CD4-positive, alpha-beta memory T cell (primary cell): ENCODE data around the gene TUBA4A. TPM values are rescaled to one million over a fixed set of nuclear protein-coding genes. Genes with fewer than 3 reads are reported as not detected.

Experiments
- CTCF ChIA-PET: fragments of 350-600 bp; sonication (Branson Sonifier 250); formaldehyde crosslinking; loops from one replicate; lab custom pipeline; 2021; ENCODE audit warnings: inconsistent platforms; ENCODE audit not compliant: partially characterized antibody; lab: Charles Lee
- POLR2A ChIA-PET: fragments of 350-600 bp; sonication (Branson Sonifier 250); formaldehyde crosslinking; loops from one replicate; lab custom pipeline; 2021; ENCODE audit not compliant: partially characterized antibody; lab: Charles Lee
- DNase-seq, 5 donors: peaks; one replicate each; pipeline versions ENCODE4 v3.0.0 to v3.0.0-alpha.2; 2020 to 2022; ENCODE audit warnings: mixed read lengths in 1 of 5
- H3K27ac ChIP-seq: one replicate; pipeline ENCODE4 v1.7.0; 2013; ENCODE audit warnings: low read depth, low read length
- H3K27me3 ChIP-seq: 2 replicates; pipeline ENCODE4 v1.7.0; 2013; ENCODE audit warnings: mild to moderate bottlenecking, low read length, moderate library complexity; ENCODE audit not compliant: insufficient read depth
- H3K36me3 ChIP-seq: 2 replicates; pipeline ENCODE4 v1.7.0; 2013; ENCODE audit warnings: mild to moderate bottlenecking, low read length, moderate library complexity; ENCODE audit not compliant: insufficient read depth
- H3K4me1 ChIP-seq: 2 replicates; pipeline ENCODE4 v1.7.0; 2013; ENCODE audit warnings: mild to moderate bottlenecking, low read length, moderate library complexity; ENCODE audit not compliant: insufficient read depth
- H3K4me3 ChIP-seq, 2 donors: one replicate each; pipeline ENCODE4 v1.7.0; 2013; ENCODE audit warnings: low read length in 2 of 2, mild to moderate bottlenecking in 1 of 2
- H3K9me3 ChIP-seq, 2 donors: one replicate each; pipeline ENCODE4 v1.7.0; 2013; ENCODE audit warnings: low read length in 2 of 2, control low read depth in 1 of 2; ENCODE audit not compliant: control insufficient read depth in 1 of 2
- H3K27ac Mint-ChIP-seq, 7 donors: one replicate each; pipeline ENCODE4 v1.8.0; 2020 to 2021; ENCODE audit warnings: mixed read lengths in 7 of 7, mild to moderate bottlenecking in 6 of 7, inconsistent platforms in 3 of 7, moderate library complexity in 3 of 7
- H3K27me3 Mint-ChIP-seq, 2 donors: one replicate each; pipeline ENCODE4 v1.8.0; 2020 to 2021; ENCODE audit warnings: mixed read lengths in 2 of 2
- H3K36me3 Mint-ChIP-seq, 2 donors: one replicate each; pipeline ENCODE4 v1.8.0; 2020 to 2021; ENCODE audit warnings: mixed read lengths in 2 of 2, inconsistent platforms in 1 of 2, mild to moderate bottlenecking in 1 of 2
- H3K4me1 Mint-ChIP-seq, 4 donors: one replicate each; pipeline ENCODE4 v1.8.0; 2020 to 2021; ENCODE audit warnings: mixed read lengths in 4 of 4, mild to moderate bottlenecking in 1 of 4
- H3K4me3 Mint-ChIP-seq, 8 donors: one replicate each; pipeline ENCODE4 v1.8.0; 2020 to 2021; ENCODE audit warnings: mixed read lengths in 8 of 8, mild to moderate bottlenecking in 7 of 8, moderate library complexity in 6 of 8, inconsistent platforms in 3 of 8
- H3K9me3 Mint-ChIP-seq, 8 donors: one replicate each; pipeline ENCODE4 v1.8.0; 2020 to 2021; ENCODE audit warnings: mixed read lengths in 8 of 8, mild to moderate bottlenecking in 5 of 8, inconsistent platforms in 3 of 8, moderate library complexity in 1 of 8
- intact Hi-C: fragments of 100-400 bp; cut with micrococcal nuclease; formaldehyde crosslinking; loops from one replicate; pipeline ENCODE4 v1.15.1; 2023
- polyA plus RNA-seq, 2 donors: library from polyadenylated mRNA; unstranded; fragments of 300-500 nt; fragmentation: Illumina TruSeq; gene quantifications; one replicate each; pipeline ENCODE4 v1.2.3, GENCODE V29; 2021
- total RNA-seq, 2 experiments: library from RNA; stranded (reverse); gene quantifications; one replicate each; pipeline ENCODE4 v1.2.3, GENCODE V29; 2021

Gene TUBA4A
- total RNA-seq (100 to 1,000 TPM; 242 to 259 TPM), polyA plus RNA-seq (100 to 1,000 TPM; 157 to 268 TPM)

GRCh38 chr2:219253753-219254589, at the start of gene TUBA4A:
Gene TUBA4A, minus strand, starts transcription at chr2:219253918. Its CDS starts 60 bp downstream, at chr2:219253858.
- Histone ChIP-seq H3K4me3 (peak within 1 kb of the TSS; percentile 94 to 100), H3K4me1 (peaks cover 42% of the 10 kb centered on the region), H3K36me3 (peaks cover 22% of the 10 kb centered on the region), H3K27me3 (no peaks in the 10 kb centered on the region), H3K27ac (peak within 1 kb of the TSS; percentile 87), H3K9me3 (no peaks in the 10 kb centered on the region)
- peaks cover 34 to 60% (median 45%) of the 10 kb centered on the region in 4 donors for H3K4me1 Mint-ChIP-seq
- DNase-seq: peak; percentile 89 to 90 (median 90)
- peak within 1 kb of the TSS; percentile 92 to 98 (median 97) for H3K27ac Mint-ChIP-seq
- peaks cover 0 to 4% (median 0%) of the 10 kb centered on the region in 8 donors for H3K9me3 Mint-ChIP-seq
- H3K27me3 Mint-ChIP-seq: no peaks in the 10 kb centered on the region
- peak within 1 kb of the TSS; percentile 85 to 99 (median 94) for H3K4me3 Mint-ChIP-seq
- POLR2A ChIA-PET: interaction anchor here (1.0 to 12.0 kb wide), 22 partner anchors 9 to 857 kb away, joined by 3 to 684 read pairs (median 12); partner anchors contain the start of genes ABCB6, ANKZF1, ATG9A and CNPPD1
- peaks cover 34 to 53% of the 10 kb centered on the region in 2 donors for H3K36me3 Mint-ChIP-seq
- CTCF ChIA-PET: interaction anchor here (0.6 to 12.8 kb wide), 18 partner anchors 8 to 134 kb away, joined by 3 to 150 read pairs (median 5); partner anchors contain the start of genes ANKZF1, ATG9A, CNPPD1 and DNAJB2
- intact Hi-C loops: loop anchor here (1.0 to 5.0 kb wide), 10 partner anchors 9 to 857 kb away; partner anchors contain the start of genes ANKZF1, ATG9A, CTDSP1 and DNAJB2

- Mint-ChIP-seq H3K9me3 (peaks cover 0 to 1% (median 0%) of the 10 kb centered on the region in 8 donors), H3K27ac (no peak overlapping the region), H3K4me3 (no peak overlapping the region), H3K27me3 (peaks cover 33 to 35% of the 10 kb centered on the region in 2 donors), H3K4me1 (peaks cover 0 to 7% (median 4%) of the 10 kb centered on the region in 4 donors), H3K36me3 (no peaks in the 10 kb centered on the region)
- peaks cover 6% of the 10 kb centered on the region for H3K27me3 ChIP-seq
- H3K4me1 ChIP-seq: no peaks in the 10 kb centered on the region
- no peaks in the 10 kb centered on the region for H3K9me3 ChIP-seq
- intact Hi-C loops: no loop called here
- no peak overlapping the region for H3K4me3 ChIP-seq
- DNase-seq: no peak
- no peaks in the 10 kb centered on the region for H3K36me3 ChIP-seq
- no peak overlapping the region for H3K27ac ChIP-seq
- CTCF ChIA-PET: interaction anchor here (1.7 to 5.7 kb wide), 3 partner anchors 9 to 144 kb away, joined by 5 to 60 read pairs (median 14); partner anchors contain the start of genes DNAJB2 and NHEJ1
- POLR2A ChIA-PET: no interaction called here
Observed at GRCh38 chr2:219302412-219302968, 48.8 kb upstream of the TUBA4A start.

GRCh38 chr2:219300022-219300421, 46.3 kb upstream of the TUBA4A start:
- no peak overlapping the region for H3K4me3 Mint-ChIP-seq
- H3K36me3 Mint-ChIP-seq: no peaks in the 10 kb centered on the region
- H3K9me3 Mint-ChIP-seq: peaks cover 0 to 4% (median 0%) of the 10 kb centered on the region in 8 donors
- intact Hi-C loops: no loop called here
- H3K27me3 Mint-ChIP-seq: peaks cover 21 to 25% of the 10 kb centered on the region in 2 donors
- peak overlapping the region in 1 of 7 donors; percentile 7 for H3K27ac Mint-ChIP-seq
- Histone ChIP-seq H3K27me3 (no peaks in the 10 kb centered on the region), H3K4me3 (no peak overlapping the region), H3K9me3 (no peaks in the 10 kb centered on the region), H3K4me1 (peaks cover 5% of the 10 kb centered on the region), H3K36me3 (no peaks in the 10 kb centered on the region), H3K27ac (no peak overlapping the region)
- ChIA-PET POLR2A (interaction anchor here (1.2 to 1.4 kb wide), 2 partner anchors 51 to 123 kb away, joined by 3 to 4 read pairs; partner anchors contain the start of gene CNPPD1), CTCF (interaction anchor here (0.9 to 5.7 kb wide), 20 partner anchors 9 to 320 kb away, joined by 3 to 60 read pairs (median 5); partner anchors contain the start of genes DNAJB2, GLB1L, NHEJ1 and SLC23A3)
- peaks cover 4 to 20% (median 9%) of the 10 kb centered on the region in 4 donors for H3K4me1 Mint-ChIP-seq
- no peak for DNase-seq

GRCh38 chr2:219299372-219299760, 45.6 kb upstream of the TUBA4A start:
- Mint-ChIP-seq H3K4me1 (peaks cover 4 to 21% (median 10%) of the 10 kb centered on the region in 4 donors), H3K4me3 (no peak overlapping the region), H3K27ac (no peak overlapping the region), H3K36me3 (no peaks in the 10 kb centered on the region), H3K9me3 (peaks cover 0 to 3% (median 0%) of the 10 kb centered on the region in 8 donors), H3K27me3 (peaks cover 18 to 20% of the 10 kb centered on the region in 2 donors)
- intact Hi-C loops: loop anchor here (5.0 kb wide), 1 partner anchor 88 kb away; the partner anchor contains the start of gene DNPEP
- Histone ChIP-seq H3K27ac (no peak overlapping the region), H3K4me3 (no peak overlapping the region), H3K4me1 (peaks cover 10% of the 10 kb centered on the region), H3K36me3 (no peaks in the 10 kb centered on the region), H3K27me3 (no peaks in the 10 kb centered on the region), H3K9me3 (no peaks in the 10 kb centered on the region)
- POLR2A ChIA-PET: interaction anchor here (1.2 to 2.9 kb wide), 3 partner anchors 21 to 123 kb away, joined by 3 to 9 read pairs (median 4); partner anchors contain the start of genes CNPPD1 and DNAJB2
- no peak for DNase-seq
- CTCF ChIA-PET: interaction anchor here (0.8 to 5.7 kb wide), 32 partner anchors 8 to 331 kb away, joined by 3 to 60 read pairs (median 4); partner anchors contain the start of genes DNAJB2, GLB1L, NHEJ1 and TUBA4A

GRCh38 chr2:219298759-219299371, 45.1 kb upstream of the TUBA4A start:
- Mint-ChIP-seq H3K9me3 (peaks cover 0 to 3% (median 0%) of the 10 kb centered on the region in 8 donors), H3K36me3 (no peaks in the 10 kb centered on the region), H3K4me3 (no peak overlapping the region), H3K27me3 (peaks cover 18 to 20% of the 10 kb centered on the region in 2 donors), H3K27ac (peak overlapping the region in 1 of 7 donors; percentile 44), H3K4me1 (peaks cover 6 to 21% (median 11%) of the 10 kb centered on the region in 4 donors)
- H3K27me3 ChIP-seq: no peaks in the 10 kb centered on the region
- POLR2A ChIA-PET: interaction anchor here (1.2 to 2.9 kb wide), 3 partner anchors 20 to 122 kb away, joined by 3 to 9 read pairs (median 4); partner anchors contain the start of genes CNPPD1 and DNAJB2
- peaks cover 12% of the 10 kb centered on the region for H3K4me1 ChIP-seq
- CTCF ChIA-PET: interaction anchor here (0.7 to 5.7 kb wide), 37 partner anchors 8 to 331 kb away, joined by 3 to 60 read pairs (median 4); partner anchors contain the start of genes DNAJB2, GLB1L, NHEJ1 and TUBA4A
- H3K27ac ChIP-seq: no peak overlapping the region
- intact Hi-C loops: loop anchor here (1.0 to 5.0 kb wide), 6 partner anchors 88 to 270 kb away; partner anchors contain the start of genes DNPEP and NHEJ1
- no peaks in the 10 kb centered on the region for H3K9me3 ChIP-seq
- H3K4me3 ChIP-seq: no peak overlapping the region
- DNase-seq: peak; percentile 79 to 88 (median 83)
- no peaks in the 10 kb centered on the region for H3K36me3 ChIP-seq
